Gastrocnemius medialis (tissue), 4 donors: ENCODE results near the gene NUDT2.

Experiments used
- POLR2A ChIP-seq, 2 donors: fragments of 450-650 bp; IDR thresholded peaks; one replicate each; pipeline ENCODE4 v1.6.1; 2017; ENCODE audit warnings: antibody characterized with exemption in 2 of 2, mild to moderate bottlenecking in 2 of 2, moderate library complexity in 2 of 2
- TF ChIP-seq, protein P1 (sequence below), 5 experiments: fragments of 450-650 bp in 3 of 5; fragments of 200-600 bp in 2 of 5; sonication (generic) in 2 of 5; IDR thresholded peaks in 4 of 5; conservative IDR thresholded peaks in 1 of 5; 1 replicate in 4 of 5; 2 replicates in 1 of 5; pipeline ENCODE4 v1.5.1; 2016 to 2019; ENCODE audit warnings: antibody characterized with exemption in 5 of 5, mild to moderate bottlenecking in 3 of 5, moderate library complexity in 3 of 5

DNA sequence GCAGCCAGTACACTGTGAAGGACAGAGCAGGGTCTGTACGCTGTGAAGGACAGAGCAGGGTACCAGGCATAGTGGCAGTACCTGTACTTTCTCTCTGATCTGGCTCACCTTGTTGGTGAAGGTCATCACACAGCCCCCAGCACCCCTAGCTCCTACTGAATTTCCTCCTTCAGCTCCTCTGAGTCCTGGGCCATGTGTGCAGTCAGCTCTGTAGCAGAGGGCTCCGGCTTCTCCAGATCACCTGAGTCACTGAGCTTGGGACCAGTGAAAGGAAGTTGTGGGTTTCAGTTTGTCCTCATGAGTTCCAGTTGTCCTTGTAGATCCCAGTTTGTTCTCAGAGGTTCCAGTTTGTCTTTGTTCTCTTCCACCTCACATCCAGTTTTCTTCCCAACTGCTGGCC is 5.5 kb downstream of the NUDT2 start:
- TF ChIP-seq, protein P1, sequence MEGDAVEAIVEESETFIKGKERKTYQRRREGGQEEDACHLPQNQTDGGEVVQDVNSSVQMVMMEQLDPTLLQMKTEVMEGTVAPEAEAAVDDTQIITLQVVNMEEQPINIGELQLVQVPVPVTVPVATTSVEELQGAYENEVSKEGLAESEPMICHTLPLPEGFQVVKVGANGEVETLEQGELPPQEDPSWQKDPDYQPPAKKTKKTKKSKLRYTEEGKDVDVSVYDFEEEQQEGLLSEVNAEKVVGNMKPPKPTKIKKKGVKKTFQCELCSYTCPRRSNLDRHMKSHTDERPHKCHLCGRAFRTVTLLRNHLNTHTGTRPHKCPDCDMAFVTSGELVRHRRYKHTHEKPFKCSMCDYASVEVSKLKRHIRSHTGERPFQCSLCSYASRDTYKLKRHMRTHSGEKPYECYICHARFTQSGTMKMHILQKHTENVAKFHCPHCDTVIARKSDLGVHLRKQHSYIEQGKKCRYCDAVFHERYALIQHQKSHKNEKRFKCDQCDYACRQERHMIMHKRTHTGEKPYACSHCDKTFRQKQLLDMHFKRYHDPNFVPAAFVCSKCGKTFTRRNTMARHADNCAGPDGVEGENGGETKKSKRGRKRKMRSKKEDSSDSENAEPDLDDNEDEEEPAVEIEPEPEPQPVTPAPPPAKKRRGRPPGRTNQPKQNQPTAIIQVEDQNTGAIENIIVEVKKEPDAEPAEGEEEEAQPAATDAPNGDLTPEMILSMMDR (IDR thresholded peaks at IDR 0.05 in 4 of 5, conservative IDR thresholded peaks at IDR 0.05 in 1 of 5) = no peak
- TF ChIP-seq POLR2A (IDR thresholded peaks at IDR 0.05) = no peak
